Fibroblast of the aortic adventitia (primary cell): ENCODE measurements around the gene RDH8. TPM values are rescaled to one million over a fixed set of nuclear protein-coding genes. Genes with fewer than 3 reads are reported as not detected.
"Not testable (repeated sequence)": the region's sequence is repeated elsewhere in the genome, so short reads cannot be mapped to it uniquely, and the experiment has no call there.

Experiments
- DNase-seq: peaks from one replicate; pipeline ENCODE4 v3.0.0-alpha.2; 2010; ENCODE audit warnings: low read depth
- H3K4me3 ChIP-seq: 2 replicates; pipeline ENCODE4 v1.5.1; 2011; ENCODE audit warnings: low read depth, mild to moderate bottlenecking, control low read depth, low read length, moderate library complexity
- total RNA-seq: library from RNA; depleted of rRNA; stranded (reverse); fragments of >200 nt; gene quantifications from 2 replicates; pipeline ENCODE4 v1.2.3, GENCODE V29; 2012; ENCODE audit warnings: low replicate concordance
- TF ChIP-seq, protein P1 (sequence below): IDR thresholded peaks from 2 replicates; pipeline ENCODE4 v1.5.1; 2011; ENCODE audit warnings: mild to moderate bottlenecking, low read length, control low read depth, inconsistent platforms; ENCODE audit not compliant: insufficient read depth

The RDH8 gene
- total RNA-seq, 1 donor, result not detected

DNA sequence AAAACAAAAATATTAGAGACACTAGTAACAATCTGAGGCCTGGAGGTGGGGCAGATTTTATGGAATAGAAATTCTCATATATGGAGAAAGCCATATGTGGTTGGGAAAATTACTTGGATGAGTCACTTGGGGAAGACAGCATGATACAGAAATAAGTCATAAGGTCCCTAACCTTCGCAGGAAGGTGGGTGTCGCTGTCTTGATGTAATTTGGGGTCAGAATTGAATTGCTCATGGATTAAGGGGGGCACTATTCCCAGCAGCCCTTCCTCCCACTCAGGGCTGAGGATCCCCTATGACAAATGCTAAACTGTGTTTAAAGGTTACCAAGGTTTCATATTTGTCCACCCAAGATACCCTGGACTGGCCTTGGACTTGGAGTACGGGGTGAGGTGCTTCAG is 5.0 kb downstream of the RDH8 start:
- TF ChIP-seq, protein P1, sequence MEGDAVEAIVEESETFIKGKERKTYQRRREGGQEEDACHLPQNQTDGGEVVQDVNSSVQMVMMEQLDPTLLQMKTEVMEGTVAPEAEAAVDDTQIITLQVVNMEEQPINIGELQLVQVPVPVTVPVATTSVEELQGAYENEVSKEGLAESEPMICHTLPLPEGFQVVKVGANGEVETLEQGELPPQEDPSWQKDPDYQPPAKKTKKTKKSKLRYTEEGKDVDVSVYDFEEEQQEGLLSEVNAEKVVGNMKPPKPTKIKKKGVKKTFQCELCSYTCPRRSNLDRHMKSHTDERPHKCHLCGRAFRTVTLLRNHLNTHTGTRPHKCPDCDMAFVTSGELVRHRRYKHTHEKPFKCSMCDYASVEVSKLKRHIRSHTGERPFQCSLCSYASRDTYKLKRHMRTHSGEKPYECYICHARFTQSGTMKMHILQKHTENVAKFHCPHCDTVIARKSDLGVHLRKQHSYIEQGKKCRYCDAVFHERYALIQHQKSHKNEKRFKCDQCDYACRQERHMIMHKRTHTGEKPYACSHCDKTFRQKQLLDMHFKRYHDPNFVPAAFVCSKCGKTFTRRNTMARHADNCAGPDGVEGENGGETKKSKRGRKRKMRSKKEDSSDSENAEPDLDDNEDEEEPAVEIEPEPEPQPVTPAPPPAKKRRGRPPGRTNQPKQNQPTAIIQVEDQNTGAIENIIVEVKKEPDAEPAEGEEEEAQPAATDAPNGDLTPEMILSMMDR, result no peak
- DNase-seq, result no peak
- H3K4me3 ChIP-seq, result no peak overlapping the region

DNA sequence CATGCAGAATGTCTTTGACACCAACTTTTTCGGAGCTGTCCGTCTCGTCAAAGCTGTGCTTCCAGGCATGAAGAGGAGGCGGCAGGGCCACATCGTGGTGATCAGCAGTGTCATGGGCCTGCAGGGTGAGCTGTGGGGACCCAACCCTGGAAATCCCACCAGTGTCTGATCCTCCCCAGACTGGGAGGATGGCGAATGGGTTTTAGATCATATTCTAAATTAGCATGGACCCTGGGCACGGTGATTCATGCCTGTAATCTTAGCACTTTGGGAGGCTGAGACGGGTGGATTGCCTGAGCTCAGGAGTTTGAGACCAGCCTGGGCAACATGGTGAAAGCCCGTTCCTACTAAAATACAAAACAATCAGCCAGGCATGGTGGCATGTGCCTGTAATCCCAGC is 5.5 kb downstream of the RDH8 start:
- no peak overlapping the region for H3K4me3 ChIP-seq
- no peak for DNase-seq
- TF ChIP-seq, protein P1, result no peak

DNA sequence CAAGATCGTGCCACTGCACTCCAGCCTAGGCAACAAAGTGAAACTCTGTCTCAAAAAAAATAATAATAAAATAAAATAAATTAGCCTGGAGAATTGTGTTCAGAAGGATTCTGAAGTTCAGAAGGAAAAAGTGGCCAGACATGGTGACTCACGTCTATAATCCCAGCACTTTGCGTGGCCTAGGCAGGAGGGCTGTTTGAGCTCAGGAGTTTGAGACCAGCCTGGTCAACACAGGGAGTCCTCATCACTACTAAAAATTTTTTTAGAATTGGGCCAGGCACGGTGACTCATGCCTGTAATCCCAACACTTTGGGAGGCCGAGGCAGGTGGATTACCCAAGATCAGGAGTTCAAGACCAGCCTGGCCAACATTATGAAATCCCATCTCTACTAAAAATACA is 6.0 kb downstream of the RDH8 start:
- TF ChIP-seq, protein P1, result no peak
- no peak for DNase-seq

DNA sequence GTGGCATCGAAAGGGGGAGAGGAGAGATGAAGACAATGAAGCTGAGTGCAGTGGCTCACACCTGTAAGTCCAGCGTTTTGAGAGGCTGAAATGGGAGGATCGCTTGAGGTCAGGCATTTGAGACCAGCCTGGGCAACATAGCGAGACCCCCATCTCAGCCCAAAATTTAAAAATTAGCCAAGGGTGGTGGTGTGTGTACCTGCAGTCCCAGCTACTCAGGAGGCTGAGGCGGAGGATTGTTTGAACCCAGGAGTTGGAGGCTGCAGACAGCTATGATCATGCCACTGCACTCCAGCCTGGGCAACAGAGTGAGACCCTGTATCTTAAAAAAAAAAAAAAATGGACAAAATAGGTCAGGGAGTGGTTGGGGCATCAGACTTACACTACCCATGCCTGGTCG is 7.6 kb downstream of the RDH8 start:
- TF ChIP-seq, protein P1, result no peak
- DNase-seq, result no peak
- no peak overlapping the region for H3K4me3 ChIP-seq

More for the DNA sequence above, 6.0 kb downstream of the RDH8 start:
- no peak overlapping the region for H3K4me3 ChIP-seq

DNA sequence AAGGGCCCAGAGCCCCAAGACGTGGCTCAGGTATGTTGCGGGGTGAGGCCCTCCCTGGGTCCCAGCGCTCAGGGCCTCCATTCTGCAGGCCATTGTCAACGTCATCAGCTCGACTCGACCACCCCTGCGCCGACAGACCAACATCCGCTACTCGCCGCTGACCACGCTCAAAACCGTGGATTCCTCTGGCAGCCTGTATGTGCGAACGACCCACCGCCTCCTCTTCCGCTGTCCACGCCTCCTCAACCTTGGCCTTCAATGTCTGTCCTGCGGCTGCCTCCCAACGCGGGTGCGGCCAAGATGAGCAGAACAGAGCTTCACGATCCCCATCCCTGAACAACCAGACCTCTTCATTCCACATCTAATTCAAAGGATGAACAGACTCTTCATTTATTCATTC is 8.2 kb downstream of the RDH8 start:
- TF ChIP-seq, protein P1, result no peak
- no peak overlapping the region for H3K4me3 ChIP-seq
- no peak for DNase-seq

DNA sequence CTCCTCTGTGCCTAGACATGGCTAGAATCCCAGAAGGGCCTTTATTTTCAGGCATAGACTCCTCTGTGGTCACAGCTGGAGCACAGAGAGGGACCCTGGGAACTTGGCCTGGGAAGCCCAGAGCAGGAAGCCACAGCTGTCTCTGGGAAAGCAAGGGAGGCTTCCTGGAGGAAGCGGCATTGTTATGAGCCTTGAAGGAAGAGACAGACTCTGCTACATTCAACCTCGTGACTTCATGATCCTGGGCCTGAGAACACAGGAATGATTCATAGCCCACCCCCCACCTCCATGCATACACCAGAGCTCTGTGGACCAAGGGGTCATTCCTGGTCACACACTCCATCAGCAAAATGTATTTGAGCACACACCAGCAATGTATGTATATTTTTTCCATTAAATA is 8.6 kb downstream of the RDH8 start:
- TF ChIP-seq, protein P1, result no peak
- DNase-seq, result no peak

DNA sequence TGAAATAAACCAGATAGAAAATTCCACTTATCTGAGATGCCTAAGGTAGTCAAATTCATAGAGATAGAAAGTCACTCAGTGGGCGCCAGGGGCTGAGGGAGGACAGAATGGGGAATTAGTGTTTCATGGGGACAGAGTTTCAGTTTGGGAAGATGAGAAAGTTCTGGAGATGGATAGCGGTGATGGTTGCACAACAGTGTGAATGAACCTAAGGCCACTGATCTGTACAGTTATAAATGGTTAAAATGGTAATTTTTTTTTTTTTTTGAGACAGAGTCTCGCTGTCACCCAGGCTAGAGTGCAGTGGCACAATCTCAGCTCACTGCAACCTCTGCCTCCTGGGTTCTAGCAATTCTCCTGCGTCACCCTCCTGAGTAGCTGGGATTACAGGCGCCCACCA is 9.8 kb downstream of the RDH8 start:
- H3K4me3 ChIP-seq, DNase-seq: not testable (repeated sequence)

More for the DNA sequence above, 8.6 kb downstream of the RDH8 start:
- H3K4me3 ChIP-seq, result no peak overlapping the region
